ENCODE data around the gene GPR137B. TPM values are rescaled to one million over a fixed set of nuclear protein-coding genes. Genes with fewer than 3 reads are reported as not detected.
A peak's percentile ranks its signal among the peaks of the same experiment; 100 is the strongest.

Gene GPR137B
- total and polyA plus RNA-seq, 5 donors from 2014 or later: 5.2 to 18.6 (median 7.6) TPM

DNA sequence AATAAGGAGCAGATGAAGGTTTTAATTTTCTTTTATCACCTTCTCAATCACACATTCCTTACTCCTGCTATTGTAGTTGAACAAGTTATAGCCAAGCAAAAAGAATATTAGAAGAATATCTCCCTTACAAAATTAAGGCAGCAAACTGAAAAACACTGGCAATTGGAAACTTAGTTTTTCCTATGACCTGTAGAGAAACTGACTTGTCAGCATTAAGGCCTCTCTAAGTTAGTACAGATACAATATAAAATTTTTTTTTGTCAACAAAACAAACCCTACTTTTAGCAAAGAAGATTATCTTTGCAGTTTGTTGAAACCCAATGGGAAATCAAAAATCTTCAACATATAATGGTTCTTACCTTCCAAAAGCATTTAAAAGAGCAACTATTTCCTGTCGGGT lies 78.1 kb downstream of the GPR137B start:
- no peak overlapping the region for H3K4me3 ChIP-seq (ENCODE audit: low read depth, low read length)
- Mint-ChIP-seq H3K36me3 (peaks cover 32% of the 10 kb centered on the region), H3K4me1 (peaks cover 0 to 7% (median 0%) of the 10 kb centered on the region in 4 donors), H3K27ac (no peak overlapping the region), H3K27me3 (no peaks in the 10 kb centered on the region), H3K9me3 (no peaks in the 10 kb centered on the region), H3K4me3 (no peak overlapping the region)
- H3K27ac ChIP-seq (ENCODE audit: insufficient read depth, low read length, poor library complexity, severe bottlenecking): no peak overlapping the region
- no peaks in the 10 kb centered on the region for H3K27me3 ChIP-seq (ENCODE audit: control insufficient read depth, insufficient read depth, low read length)
- DNase-seq (no peak), ATAC-seq (ENCODE audit: low read depth in 2 of 2) (no peak)
- no peaks in the 10 kb centered on the region for H3K9me3 ChIP-seq (ENCODE audit: control insufficient read depth in 2 of 2, low read length in 2 of 2)
- H3K36me3 ChIP-seq (ENCODE audit: control insufficient read depth, insufficient read depth, low read length): peaks cover 34% of the 10 kb centered on the region
- H3K4me1 ChIP-seq (ENCODE audit: control insufficient read depth, insufficient read depth, low read length, poor library complexity, severe bottlenecking): no peaks in the 10 kb centered on the region

- ATAC-seq (ENCODE audit: low read depth in 2 of 2): no peak
- Mint-ChIP-seq H3K4me3 (no peak overlapping the region), H3K27me3 (no peaks in the 10 kb centered on the region), H3K27ac (no peak overlapping the region), H3K9me3 (no peaks in the 10 kb centered on the region), H3K36me3 (peaks cover 29% of the 10 kb centered on the region), H3K4me1 (peaks cover 0 to 7% (median 0%) of the 10 kb centered on the region in 4 donors)
- H3K36me3 ChIP-seq (ENCODE audit: control insufficient read depth, insufficient read depth, low read length): peaks cover 36% of the 10 kb centered on the region
- H3K27ac ChIP-seq (ENCODE audit: insufficient read depth, low read length, poor library complexity, severe bottlenecking): no peak overlapping the region
- no peak overlapping the region for H3K4me3 ChIP-seq (ENCODE audit: low read depth, low read length)
- no peaks in the 10 kb centered on the region for H3K27me3 ChIP-seq (ENCODE audit: control insufficient read depth, insufficient read depth, low read length)
- DNase-seq: no peak
- no peaks in the 10 kb centered on the region for H3K9me3 ChIP-seq (ENCODE audit: control insufficient read depth in 2 of 2, low read length in 2 of 2)
- H3K4me1 ChIP-seq (ENCODE audit: control insufficient read depth, insufficient read depth, low read length, poor library complexity, severe bottlenecking): no peaks in the 10 kb centered on the region
Observed at GRCh38 chr1:236222632-236223031, 80.3 kb downstream of the GPR137B start.

- no peak overlapping the region for H3K4me3 ChIP-seq (ENCODE audit: low read depth, low read length)
- Mint-ChIP-seq H3K9me3 (no peaks in the 10 kb centered on the region), H3K27ac (no peak overlapping the region), H3K36me3 (peaks cover 32% of the 10 kb centered on the region), H3K27me3 (no peaks in the 10 kb centered on the region), H3K4me1 (peaks cover 0 to 5% (median 0%) of the 10 kb centered on the region in 4 donors), H3K4me3 (no peak overlapping the region)
- DNase-seq: no peak
- no peaks in the 10 kb centered on the region for H3K9me3 ChIP-seq (ENCODE audit: control insufficient read depth in 2 of 2, low read length in 2 of 2)
- ATAC-seq (ENCODE audit: low read depth in 2 of 2): no peak
- H3K4me1 ChIP-seq (ENCODE audit: control insufficient read depth, insufficient read depth, low read length, poor library complexity, severe bottlenecking): no peaks in the 10 kb centered on the region
- H3K36me3 ChIP-seq (ENCODE audit: control insufficient read depth, insufficient read depth, low read length): peaks cover 15% of the 10 kb centered on the region
- H3K27me3 ChIP-seq (ENCODE audit: control insufficient read depth, insufficient read depth, low read length): no peaks in the 10 kb centered on the region
- H3K27ac ChIP-seq (ENCODE audit: insufficient read depth, low read length, poor library complexity, severe bottlenecking): no peak overlapping the region
Observed at GRCh38 chr1:236228411-236228810, 86.1 kb downstream of the GPR137B start.

DNA sequence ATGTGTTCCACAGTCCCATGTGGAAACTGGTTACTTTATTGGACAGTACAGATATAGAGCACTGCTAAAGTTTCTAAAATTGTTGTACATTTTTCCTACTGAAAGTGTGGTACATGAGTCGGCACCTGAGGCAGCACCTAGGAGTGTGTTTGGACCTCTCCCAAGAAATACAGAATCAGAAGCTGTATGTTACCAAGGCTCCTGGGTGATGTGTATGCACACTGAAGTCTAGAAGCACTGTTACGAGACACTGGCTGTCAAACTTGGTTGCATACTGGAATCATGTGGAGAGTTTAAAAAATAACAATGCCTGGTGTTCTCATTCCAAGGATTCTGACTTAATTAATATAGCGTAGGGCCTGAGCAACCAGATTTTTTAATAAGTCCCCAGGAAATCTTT lies 92.8 kb downstream of the GPR137B start:
- Mint-ChIP-seq H3K27me3 (no peaks in the 10 kb centered on the region), H3K27ac (no peak overlapping the region)

GRCh38 chr1:236239092-236239585 lies 96.8 kb downstream of the GPR137B start:
- ATAC-seq (ENCODE audit: low read depth in 2 of 2) (no peak), DNase-seq (no peak)
- H3K4me3 Mint-ChIP-seq: no peak overlapping the region
- peaks cover 0 to 4% (median 0%) of the 10 kb centered on the region in 4 donors for H3K4me1 Mint-ChIP-seq
- Histone ChIP-seq H3K4me3 (ENCODE audit: low read depth, low read length) (no peak overlapping the region), H3K9me3 (ENCODE audit: control insufficient read depth in 2 of 2, low read length in 2 of 2) (no peaks in the 10 kb centered on the region), H3K36me3 (ENCODE audit: control insufficient read depth, insufficient read depth, low read length) (peaks cover 26% of the 10 kb centered on the region), H3K27me3 (ENCODE audit: control insufficient read depth, insufficient read depth, low read length) (no peaks in the 10 kb centered on the region), H3K4me1 (ENCODE audit: control insufficient read depth, insufficient read depth, low read length, poor library complexity, severe bottlenecking) (no peaks in the 10 kb centered on the region), H3K27ac (ENCODE audit: insufficient read depth, low read length, poor library complexity, severe bottlenecking) (no peak overlapping the region)
- H3K27me3 Mint-ChIP-seq: no peaks in the 10 kb centered on the region
- peaks cover 19% of the 10 kb centered on the region for H3K36me3 Mint-ChIP-seq
- H3K27ac Mint-ChIP-seq: no peak overlapping the region
- no peaks in the 10 kb centered on the region for H3K9me3 Mint-ChIP-seq

More for the DNA sequence above, 92.8 kb downstream of the GPR137B start:
- Mint-ChIP-seq H3K4me1 (peaks cover 0 to 4% (median 0%) of the 10 kb centered on the region in 4 donors), H3K9me3 (no peaks in the 10 kb centered on the region), H3K36me3 (peaks cover 20% of the 10 kb centered on the region), H3K4me3 (no peak overlapping the region)
- ATAC-seq (ENCODE audit: low read depth in 2 of 2): no peak
- no peaks in the 10 kb centered on the region for H3K4me1 ChIP-seq (ENCODE audit: control insufficient read depth, insufficient read depth, low read length, poor library complexity, severe bottlenecking)
- no peak overlapping the region for H3K27ac ChIP-seq (ENCODE audit: insufficient read depth, low read length, poor library complexity, severe bottlenecking)
- H3K27me3 ChIP-seq (ENCODE audit: control insufficient read depth, insufficient read depth, low read length): no peaks in the 10 kb centered on the region
- H3K4me3 ChIP-seq (ENCODE audit: low read depth, low read length): no peak overlapping the region
- H3K36me3 ChIP-seq (ENCODE audit: control insufficient read depth, insufficient read depth, low read length): peaks cover 14% of the 10 kb centered on the region
- no peak for DNase-seq
- no peaks in the 10 kb centered on the region for H3K9me3 ChIP-seq (ENCODE audit: control insufficient read depth in 2 of 2, low read length in 2 of 2)

DNA sequence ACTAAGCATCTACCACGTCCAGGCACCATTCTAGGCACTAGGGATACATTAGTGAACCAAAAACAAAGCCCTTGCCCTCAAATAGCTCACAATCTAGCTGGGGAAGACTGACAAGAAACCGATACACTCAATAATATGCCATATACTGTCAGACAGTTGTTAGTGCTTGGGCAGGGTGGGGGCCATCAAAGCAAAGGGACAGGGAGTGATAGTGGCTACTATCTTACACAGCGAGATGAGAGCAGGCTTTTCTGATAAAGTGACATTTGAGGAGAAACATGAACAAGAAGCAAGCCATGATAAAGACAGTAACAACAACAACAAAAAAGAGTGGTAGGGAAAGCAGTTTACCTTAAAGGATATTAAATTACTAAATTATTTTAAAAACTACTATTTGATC lies 98.3 kb downstream of the GPR137B start:
- no peak overlapping the region for H3K4me3 ChIP-seq (ENCODE audit: low read depth, low read length)
- H3K36me3 ChIP-seq (ENCODE audit: control insufficient read depth, insufficient read depth, low read length): peaks cover 22% of the 10 kb centered on the region
- ATAC-seq (ENCODE audit: low read depth in 2 of 2) (no peak), DNase-seq (no peak)
- no peaks in the 10 kb centered on the region for H3K9me3 Mint-ChIP-seq
- no peak overlapping the region for H3K27ac ChIP-seq (ENCODE audit: insufficient read depth, low read length, poor library complexity, severe bottlenecking)
- H3K9me3 ChIP-seq (ENCODE audit: control insufficient read depth in 2 of 2, low read length in 2 of 2): no peaks in the 10 kb centered on the region
- H3K4me1 Mint-ChIP-seq: peaks cover 0 to 4% (median 0%) of the 10 kb centered on the region in 4 donors
- H3K27me3 ChIP-seq (ENCODE audit: control insufficient read depth, insufficient read depth, low read length): no peaks in the 10 kb centered on the region
- no peaks in the 10 kb centered on the region for H3K4me1 ChIP-seq (ENCODE audit: control insufficient read depth, insufficient read depth, low read length, poor library complexity, severe bottlenecking)
- peaks cover 19% of the 10 kb centered on the region for H3K36me3 Mint-ChIP-seq
- H3K4me3 Mint-ChIP-seq: no peak overlapping the region
- no peaks in the 10 kb centered on the region for H3K27me3 Mint-ChIP-seq
- peak overlapping the region in 2 of 3 donors; percentile 15 to 33 for H3K27ac Mint-ChIP-seq

- Mint-ChIP-seq H3K27ac (no peak overlapping the region), H3K4me1 (no peaks in the 10 kb centered on the region), H3K9me3 (no peaks in the 10 kb centered on the region), H3K36me3 (peaks cover 22% of the 10 kb centered on the region), H3K4me3 (no peak overlapping the region), H3K27me3 (no peaks in the 10 kb centered on the region)
- H3K36me3 ChIP-seq (ENCODE audit: control insufficient read depth, insufficient read depth, low read length): peaks cover 14% of the 10 kb centered on the region
- ATAC-seq (ENCODE audit: low read depth in 2 of 2) (no peak), DNase-seq (no peak)
- no peaks in the 10 kb centered on the region for H3K27me3 ChIP-seq (ENCODE audit: control insufficient read depth, insufficient read depth, low read length)
- H3K27ac ChIP-seq (ENCODE audit: insufficient read depth, low read length, poor library complexity, severe bottlenecking): no peak overlapping the region
- H3K4me3 ChIP-seq (ENCODE audit: low read depth, low read length): no peak overlapping the region
- no peaks in the 10 kb centered on the region for H3K4me1 ChIP-seq (ENCODE audit: control insufficient read depth, insufficient read depth, low read length, poor library complexity, severe bottlenecking)
- H3K9me3 ChIP-seq (ENCODE audit: control insufficient read depth in 2 of 2, low read length in 2 of 2): no peaks in the 10 kb centered on the region
Observed at GRCh38 chr1:236242568-236242967, 100.2 kb downstream of the GPR137B start.

GRCh38 chr1:236247286-236247685 lies 104.9 kb downstream of the GPR137B start:
- peaks cover 33% of the 10 kb centered on the region for H3K36me3 Mint-ChIP-seq
- no peaks in the 10 kb centered on the region for H3K9me3 ChIP-seq (ENCODE audit: control insufficient read depth in 2 of 2, low read length in 2 of 2)
- peaks cover 0 to 3% (median 0%) of the 10 kb centered on the region in 4 donors for H3K4me1 Mint-ChIP-seq
- no peaks in the 10 kb centered on the region for H3K27me3 ChIP-seq (ENCODE audit: control insufficient read depth, insufficient read depth, low read length)
- H3K4me3 Mint-ChIP-seq: no peak overlapping the region
- no peak for ATAC-seq (ENCODE audit: low read depth in 2 of 2)
- no peak overlapping the region for H3K4me3 ChIP-seq (ENCODE audit: low read depth, low read length)
- no peaks in the 10 kb centered on the region for H3K4me1 ChIP-seq (ENCODE audit: control insufficient read depth, insufficient read depth, low read length, poor library complexity, severe bottlenecking)
- H3K9me3 Mint-ChIP-seq: no peaks in the 10 kb centered on the region
- no peaks in the 10 kb centered on the region for H3K27me3 Mint-ChIP-seq
- no peak overlapping the region for H3K27ac ChIP-seq (ENCODE audit: insufficient read depth, low read length, poor library complexity, severe bottlenecking)
- peaks cover 14% of the 10 kb centered on the region for H3K36me3 ChIP-seq (ENCODE audit: control insufficient read depth, insufficient read depth, low read length)
- no peak overlapping the region for H3K27ac Mint-ChIP-seq
- DNase-seq: no peak

Data from CD4-positive, CD25-positive, alpha-beta regulatory T cell (primary cell).